ENCODE measurements around the gene CAMK1D.

CAMK1D gene

GRCh38 chr10:12782537-12782936 is 433.2 kb downstream of the CAMK1D start:
- TF ChIP-seq CTCF (IDR thresholded peaks at IDR 0.05): peak; percentile 74

- TF ChIP-seq CTCF (IDR thresholded peaks at IDR 0.05): no peak
Observed at GRCh38 chr10:12783293-12783692, 433.9 kb downstream of the CAMK1D start.

- no peak for TF ChIP-seq CTCF (IDR thresholded peaks at IDR 0.05)
Observed at GRCh38 chr10:12784646-12785045, 435.3 kb downstream of the CAMK1D start.

- TF ChIP-seq CTCF (IDR thresholded peaks at IDR 0.05): no peak
Observed at GRCh38 chr10:12785415-12785831, 436.1 kb downstream of the CAMK1D start.

- TF ChIP-seq CTCF (IDR thresholded peaks at IDR 0.05): no peak
Observed at GRCh38 chr10:12787297-12787696, 437.9 kb downstream of the CAMK1D start.

- no peak for TF ChIP-seq CTCF (IDR thresholded peaks at IDR 0.05)
Observed at GRCh38 chr10:12788277-12788676, 438.9 kb downstream of the CAMK1D start.

GRCh38 chr10:12790270-12790669 is 440.9 kb downstream of the CAMK1D start:
- no peak for TF ChIP-seq CTCF (IDR thresholded peaks at IDR 0.05)

GRCh38 chr10:12791728-12792127 is 442.4 kb downstream of the CAMK1D start:
- TF ChIP-seq CTCF (IDR thresholded peaks at IDR 0.05): no peak
